OCI-LY7 (cell line): ENCODE data around the gene NFIA.

Experiments
- CTCF ChIP-seq: fragments of 200-600 bp; sonication (generic); conservative IDR thresholded peaks from 2 replicates; pipeline ENCODE4 v1.5.1; 2014; ENCODE audit warnings: mild to moderate bottlenecking, antibody characterized with exemption, low read length, moderate library complexity, mixed read lengths
- EZH2phosphoT487 ChIP-seq: fragments of 200-600 bp; sonication (generic); IDR thresholded peaks from 2 replicates; pipeline ENCODE4 v1.6.1; 2018; ENCODE audit warnings: low read depth, borderline replicate concordance, mild to moderate bottlenecking, mixed run types, antibody characterized with exemption, low read length, moderate library complexity, mixed read lengths

GRCh38 chr1:61259379-61260148, 177.2 kb downstream of the NFIA start:
- no peak for TF ChIP-seq CTCF
- no peak for TF ChIP-seq EZH2phosphoT487
